ENCODE results near the gene PGBD5. TPM values are rescaled to one million over a fixed set of nuclear protein-coding genes. Genes with fewer than 3 reads are reported as not detected.

PGBD5 gene
- polyA plus RNA-seq, 3 donors = 0.44 TPM; not detected in 2

DNA sequence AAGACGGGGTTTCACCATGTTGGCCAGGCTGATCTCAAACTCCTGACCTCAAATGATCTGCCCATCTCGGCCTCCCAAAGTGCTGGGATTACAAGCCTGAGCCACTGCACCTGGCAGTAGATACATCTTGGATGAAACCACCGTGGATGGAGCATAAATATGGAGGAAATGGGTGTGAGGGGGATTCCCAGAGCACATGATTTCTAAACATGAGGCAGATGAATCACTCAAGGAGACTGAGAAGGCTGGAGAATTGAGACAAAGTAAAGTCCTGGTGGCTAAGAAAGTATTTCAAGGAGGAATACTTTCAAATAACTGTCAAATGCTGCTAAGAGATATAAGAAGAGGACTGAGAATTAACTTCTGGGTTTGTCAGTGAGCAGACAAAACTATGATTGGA, 5.4 kb upstream of the PGBD5 start:
- no peak overlapping the region for H3K27ac ChIP-seq (ENCODE audit: low read depth in 1 of 2, low read length in 2 of 2)
- peaks cover 20% of the 10 kb centered on the region in 2 donors for H3K27me3 ChIP-seq (ENCODE audit: control insufficient read depth in 2 of 2, insufficient read depth in 2 of 2, low read length in 2 of 2)
- H4K20me1 ChIP-seq (ENCODE audit: insufficient read depth, low read length) = no peaks in the 10 kb centered on the region
- DNase-seq = peak in 1 of 3 donors; percentile 23
- TF ChIP-seq, protein P1, sequence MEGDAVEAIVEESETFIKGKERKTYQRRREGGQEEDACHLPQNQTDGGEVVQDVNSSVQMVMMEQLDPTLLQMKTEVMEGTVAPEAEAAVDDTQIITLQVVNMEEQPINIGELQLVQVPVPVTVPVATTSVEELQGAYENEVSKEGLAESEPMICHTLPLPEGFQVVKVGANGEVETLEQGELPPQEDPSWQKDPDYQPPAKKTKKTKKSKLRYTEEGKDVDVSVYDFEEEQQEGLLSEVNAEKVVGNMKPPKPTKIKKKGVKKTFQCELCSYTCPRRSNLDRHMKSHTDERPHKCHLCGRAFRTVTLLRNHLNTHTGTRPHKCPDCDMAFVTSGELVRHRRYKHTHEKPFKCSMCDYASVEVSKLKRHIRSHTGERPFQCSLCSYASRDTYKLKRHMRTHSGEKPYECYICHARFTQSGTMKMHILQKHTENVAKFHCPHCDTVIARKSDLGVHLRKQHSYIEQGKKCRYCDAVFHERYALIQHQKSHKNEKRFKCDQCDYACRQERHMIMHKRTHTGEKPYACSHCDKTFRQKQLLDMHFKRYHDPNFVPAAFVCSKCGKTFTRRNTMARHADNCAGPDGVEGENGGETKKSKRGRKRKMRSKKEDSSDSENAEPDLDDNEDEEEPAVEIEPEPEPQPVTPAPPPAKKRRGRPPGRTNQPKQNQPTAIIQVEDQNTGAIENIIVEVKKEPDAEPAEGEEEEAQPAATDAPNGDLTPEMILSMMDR (IDR thresholded peaks at IDR 0.05) = no peak
- H3K4me1 Mint-ChIP-seq = peaks cover 5% of the 10 kb centered on the region
- intact Hi-C loops (cut with micrococcal nuclease) = no loop called here
- no peaks in the 10 kb centered on the region for H3K36me3 ChIP-seq (replicated peaks in 1 of 2; ENCODE audit: control insufficient read depth in 1 of 2, insufficient read depth in 2 of 2, low read length in 2 of 2)
- H3K27ac Mint-ChIP-seq = no peak overlapping the region
- H3K9ac ChIP-seq (ENCODE audit: insufficient read depth, low read length, poor library complexity, severe bottlenecking) = no peak overlapping the region
- no peak overlapping the region for H3K4me3 Mint-ChIP-seq
- no peak overlapping the region for H3K4me2 ChIP-seq (replicated peaks; ENCODE audit: extremely low read depth, low read length, poor library complexity, severe bottlenecking)
- no peak overlapping the region for H3K4me3 ChIP-seq (replicated peaks in 1 of 3; ENCODE audit: low read depth in 2 of 3, low read length in 3 of 3)
- H3K4me1 ChIP-seq (ENCODE audit: control insufficient read depth in 1 of 2, insufficient read depth in 2 of 2, low read length in 2 of 2) = peaks cover 0 to 3% of the 10 kb centered on the region in 2 donors
- peaks cover 21 to 24% (median 24%) of the 10 kb centered on the region in 3 donors for H3K27me3 Mint-ChIP-seq (ENCODE audit: low read depth in 3 of 3)
- peaks cover 0 to 8% of the 10 kb centered on the region in 2 donors for H3K9me3 ChIP-seq (replicated peaks in 1 of 2; ENCODE audit: control insufficient read depth in 1 of 2, insufficient read depth in 1 of 2, low read length in 2 of 2)
- H3K79me2 ChIP-seq (ENCODE audit: insufficient read depth, low read length) = no peaks in the 10 kb centered on the region
- peaks cover 0 to 15% (median 8%) of the 10 kb centered on the region in 7 donors for H3K9me3 Mint-ChIP-seq
- WGBS (ENCODE audit: insufficient coverage) = 59% methylated on average over 2 of the region's 3 CpGs
- peaks cover 0 to 5% of the 10 kb centered on the region in 2 donors for H3K36me3 Mint-ChIP-seq
- H2AFZ ChIP-seq (ENCODE audit: insufficient read depth, low read depth, low read length, poor library complexity, severe bottlenecking) = no peak overlapping the region

DNA sequence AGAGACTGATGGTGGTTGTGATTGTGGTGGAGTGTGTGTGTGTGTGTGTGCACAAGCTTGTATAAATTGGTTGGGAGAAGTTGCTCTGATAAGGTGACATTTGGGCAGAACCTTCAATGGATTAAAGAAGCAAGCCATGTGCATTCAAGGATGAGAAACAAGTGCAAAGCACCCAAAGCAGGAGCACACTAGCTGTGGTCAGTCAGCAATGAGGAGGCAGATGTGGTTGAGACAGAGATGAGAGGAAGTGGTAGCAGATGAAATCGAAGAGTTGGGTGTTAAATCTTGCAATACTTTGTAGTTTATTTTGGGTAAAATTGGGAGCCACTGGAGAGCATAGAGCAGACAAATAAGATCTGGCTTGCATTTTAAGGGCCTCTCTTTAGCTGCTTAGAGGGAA, 4.4 kb upstream of the PGBD5 start:
- Histone ChIP-seq H3K79me2 (ENCODE audit: insufficient read depth, low read length) (no peaks in the 10 kb centered on the region), H2AFZ (ENCODE audit: insufficient read depth, low read depth, low read length, poor library complexity, severe bottlenecking) (no peak overlapping the region), H3K4me2 (replicated peaks; ENCODE audit: extremely low read depth, low read length, poor library complexity, severe bottlenecking) (no peak overlapping the region), H4K20me1 (ENCODE audit: insufficient read depth, low read length) (no peaks in the 10 kb centered on the region), H3K9ac (ENCODE audit: insufficient read depth, low read length, poor library complexity, severe bottlenecking) (no peak overlapping the region), H3K4me3 (replicated peaks in 1 of 3; ENCODE audit: low read depth in 2 of 3, low read length in 3 of 3) (no peak overlapping the region), H3K9me3 (replicated peaks in 1 of 2; ENCODE audit: control insufficient read depth in 1 of 2, insufficient read depth in 1 of 2, low read length in 2 of 2) (peaks cover 0 to 8% of the 10 kb centered on the region in 2 donors), H3K27ac (ENCODE audit: low read depth in 1 of 2, low read length in 2 of 2) (no peak overlapping the region), H3K4me1 (ENCODE audit: control insufficient read depth in 1 of 2, insufficient read depth in 2 of 2, low read length in 2 of 2) (peaks cover 0 to 4% of the 10 kb centered on the region in 2 donors), H3K27me3 (ENCODE audit: control insufficient read depth in 2 of 2, insufficient read depth in 2 of 2, low read length in 2 of 2) (peaks cover 20 to 21% of the 10 kb centered on the region in 2 donors), H3K36me3 (replicated peaks in 1 of 2; ENCODE audit: control insufficient read depth in 1 of 2, insufficient read depth in 2 of 2, low read length in 2 of 2) (no peaks in the 10 kb centered on the region)
- 0% methylated on average over 1 of the region's 1 CpG for WGBS (ENCODE audit: insufficient coverage)
- intact Hi-C loops (cut with micrococcal nuclease) = no loop called here
- no peak for DNase-seq
- no peak overlapping the region for H3K27ac Mint-ChIP-seq
- TF ChIP-seq, protein P1 (IDR thresholded peaks at IDR 0.05) = no peak
- H3K4me3 Mint-ChIP-seq = no peak overlapping the region
- peaks cover 20 to 26% (median 21%) of the 10 kb centered on the region in 3 donors for H3K27me3 Mint-ChIP-seq (ENCODE audit: low read depth in 3 of 3)
- H3K9me3 Mint-ChIP-seq = peaks cover 0 to 11% (median 8%) of the 10 kb centered on the region in 7 donors
- H3K4me1 Mint-ChIP-seq = peaks cover 5% of the 10 kb centered on the region
- peaks cover 0 to 5% of the 10 kb centered on the region in 2 donors for H3K36me3 Mint-ChIP-seq

Measured in CD14-positive monocyte (primary cell).